NCI-H146 treated with DMSO at 0.1 percent for 48 hours (cell line): Measurements from ENCODE around the gene LYG2.
"Not testable (repeated sequence)": the region's sequence is repeated elsewhere in the genome, so short reads cannot be mapped to it uniquely, and the experiment has no call there.

Experiments
- DNase-seq: peaks from one replicate; lab custom pipeline; 2025; ENCODE audit not compliant: unreplicated experiment; lab: John Stamatoyannopoulos, UW

LYG2 gene, protein sequence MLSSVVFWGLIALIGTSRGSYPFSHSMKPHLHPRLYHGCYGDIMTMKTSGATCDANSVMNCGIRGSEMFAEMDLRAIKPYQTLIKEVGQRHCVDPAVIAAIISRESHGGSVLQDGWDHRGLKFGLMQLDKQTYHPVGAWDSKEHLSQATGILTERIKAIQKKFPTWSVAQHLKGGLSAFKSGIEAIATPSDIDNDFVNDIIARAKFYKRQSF

DNA sequence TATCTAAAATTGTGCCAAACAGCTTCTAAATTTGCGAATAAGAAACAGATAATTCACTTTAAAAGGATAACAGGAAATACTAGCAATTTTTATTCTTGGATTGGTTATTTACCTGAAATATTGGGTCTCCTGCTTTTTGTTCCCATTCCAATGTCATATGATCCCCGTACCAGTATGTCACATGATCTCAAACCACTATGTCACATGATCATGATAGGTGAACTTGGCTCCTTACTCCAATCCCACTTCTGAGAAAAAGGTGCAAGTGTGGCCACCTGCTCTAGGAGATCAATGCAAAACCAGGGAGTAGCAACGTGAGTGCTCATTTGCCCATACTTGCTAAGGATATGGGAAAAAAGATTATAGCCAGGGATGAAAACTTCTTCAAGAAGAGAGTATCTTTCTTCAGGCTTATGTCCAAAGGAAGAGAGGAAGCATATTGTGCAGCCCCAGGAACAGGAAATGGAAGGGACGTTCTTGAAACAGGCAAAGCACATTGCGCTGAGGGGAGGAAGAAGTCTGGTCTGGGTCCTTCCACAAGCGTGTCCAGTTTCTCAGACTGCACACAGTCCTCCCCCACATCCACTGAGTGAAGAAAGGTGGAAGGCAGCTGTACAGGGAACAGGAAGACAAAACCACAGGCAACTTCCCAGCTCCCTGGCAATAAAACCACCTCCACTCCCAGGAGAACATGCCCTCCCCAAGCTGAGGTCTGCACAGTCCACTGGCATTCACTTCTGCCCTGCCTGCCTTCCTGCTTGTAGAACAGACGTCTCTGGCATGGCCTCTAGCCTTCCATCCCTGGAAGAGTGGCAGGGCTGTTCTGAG, at the start of gene LYG2:
LYG2 (minus strand) TSS at position 176 of the 828 bp plus-strand sequence. CDS start 1,406 bp downstream, outside the sequence.
- no peak for DNase-seq

DNA sequence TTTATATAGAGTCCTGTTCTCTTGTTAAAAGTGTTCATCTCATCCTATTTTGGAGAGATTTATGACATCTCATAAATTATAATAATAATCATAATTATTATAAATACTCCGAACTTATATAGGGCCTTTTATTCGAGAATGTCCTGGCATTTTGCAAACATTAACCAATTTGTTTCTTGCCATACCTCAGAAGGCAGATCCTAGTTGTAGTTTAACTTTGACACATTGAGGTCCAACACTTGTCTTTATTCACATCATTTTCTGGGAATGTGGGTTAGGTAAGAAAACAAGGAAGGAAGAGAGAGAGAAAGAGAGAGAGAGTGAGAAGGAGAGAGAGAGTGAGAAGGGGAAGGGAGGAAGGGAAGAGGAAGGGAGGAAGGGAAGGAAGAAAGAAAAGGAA, 45.6 kb upstream of the LYG2 start, which contains the start of gene LYG1:
LYG1 (minus strand) TSS at position 101 of the 400 bp plus-strand sequence. CDS start 5,527 bp downstream, outside the sequence.
- not testable (repeated sequence) for DNase-seq

DNA sequence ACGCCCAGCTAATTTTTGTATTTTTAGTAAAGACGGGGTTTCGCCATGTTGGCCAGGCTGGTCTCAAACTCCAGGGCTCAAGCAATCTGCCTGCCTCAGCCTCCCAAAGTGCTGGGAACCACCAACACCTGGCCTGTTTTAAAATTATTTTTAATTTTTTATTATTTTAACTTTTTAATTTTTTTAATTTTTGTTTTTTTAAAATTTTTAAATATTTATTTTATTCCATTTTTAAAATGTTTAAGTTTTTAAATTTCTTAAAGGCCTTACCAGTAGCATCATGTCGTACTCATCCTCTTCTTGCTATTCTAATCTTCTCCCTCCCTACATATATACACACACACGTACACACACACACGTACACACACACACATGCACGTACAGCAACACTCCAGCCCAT, 44.1 kb upstream of the LYG2 start:
- no peak for DNase-seq

DNA sequence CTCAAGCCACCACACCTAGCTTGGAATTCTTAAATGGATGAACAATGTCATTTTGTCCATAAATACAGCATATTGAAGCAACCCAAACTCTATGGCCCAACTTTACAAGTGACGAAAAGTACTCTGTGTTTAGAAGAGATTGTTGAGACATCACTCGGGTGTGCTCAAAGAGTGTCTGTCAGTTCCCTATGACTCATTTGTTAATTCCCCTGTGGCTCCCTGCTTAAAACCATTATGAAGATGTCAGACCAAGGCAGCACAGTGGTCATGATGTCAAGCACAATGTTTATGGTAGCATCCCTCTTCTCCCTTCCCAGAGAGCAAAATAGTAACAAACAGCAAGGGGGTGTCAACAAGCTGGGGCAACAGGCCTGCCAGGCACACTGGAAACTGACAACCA, 42.5 kb upstream of the LYG2 start:
- DNase-seq = no peak

DNA sequence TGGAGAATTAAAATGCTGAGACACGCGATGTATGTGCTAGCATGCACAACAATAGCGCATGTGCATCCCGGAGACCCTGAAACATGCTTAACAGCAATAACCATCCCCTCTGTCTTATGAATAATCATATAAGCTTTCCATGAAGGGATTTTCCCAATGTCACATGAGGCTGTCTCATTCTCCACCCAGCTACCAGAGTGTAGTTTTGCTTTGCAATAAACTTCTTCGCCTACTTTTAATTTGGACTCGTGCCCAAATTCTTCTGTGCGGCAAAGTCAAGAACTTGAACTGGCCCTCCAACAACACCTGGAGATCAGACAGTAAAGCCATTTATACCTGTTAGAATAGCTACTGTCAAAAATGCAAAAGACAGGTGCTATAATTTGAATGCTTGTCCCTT, 30.1 kb upstream of the LYG2 start:
- no peak for DNase-seq

DNA sequence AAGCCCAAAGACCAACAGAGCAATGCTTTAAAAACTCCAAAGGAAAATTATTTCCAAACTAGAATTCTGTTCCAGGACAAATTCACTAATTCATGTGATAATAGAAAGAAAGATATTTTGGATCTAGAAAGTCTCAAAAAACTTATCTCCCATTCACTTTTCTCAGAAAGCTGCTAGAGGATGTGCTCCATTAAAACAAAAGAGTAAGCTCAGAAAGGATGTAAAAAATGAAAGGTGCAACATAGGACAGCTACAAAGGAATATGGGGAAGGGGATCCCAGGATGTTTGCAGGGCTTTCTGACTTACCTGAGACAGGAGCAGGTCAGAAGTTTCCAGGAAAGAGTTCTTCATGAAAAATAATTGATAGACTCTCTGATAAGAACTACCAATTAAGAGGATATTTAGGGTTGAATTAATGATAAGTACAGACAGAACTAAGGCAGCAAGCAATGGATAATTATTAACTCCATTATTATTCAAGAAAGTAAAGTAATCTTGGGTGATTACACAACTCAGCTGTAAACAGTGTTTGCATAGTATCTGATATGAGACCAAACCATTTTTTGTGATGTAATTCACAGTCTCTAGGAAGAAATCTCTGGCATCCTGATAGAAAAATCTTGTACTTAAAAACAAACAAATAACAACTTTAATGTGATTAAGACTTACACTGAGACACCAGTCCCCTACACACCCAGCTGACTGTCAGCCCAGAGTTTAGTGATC, 24.7 kb upstream of the LYG2 start:
- no peak for DNase-seq

DNA sequence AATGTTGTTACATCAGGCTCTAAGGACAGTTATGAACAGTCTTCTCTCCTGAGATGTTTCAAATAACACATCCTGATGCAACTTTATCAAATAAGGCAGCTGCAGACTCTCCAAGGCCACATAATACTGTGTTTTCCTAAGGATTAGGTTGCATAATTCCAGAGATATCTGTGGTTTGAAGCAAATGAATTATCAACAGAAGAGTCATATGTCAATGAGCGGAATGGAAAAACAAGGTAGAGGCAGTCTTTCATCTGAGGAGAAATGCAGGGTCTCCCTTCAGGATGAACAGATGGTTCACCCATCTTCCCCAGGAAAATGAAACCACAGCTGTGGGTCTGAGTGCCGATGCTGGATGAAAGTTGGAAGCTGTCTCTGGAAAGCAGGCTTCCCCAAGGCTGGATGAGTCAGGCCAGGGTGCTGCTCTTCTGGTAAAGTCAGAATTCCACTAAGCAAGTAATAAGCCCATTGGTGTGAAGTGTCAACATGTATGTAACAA, 23.4 kb upstream of the LYG2 start:
- DNase-seq = no peak

DNA sequence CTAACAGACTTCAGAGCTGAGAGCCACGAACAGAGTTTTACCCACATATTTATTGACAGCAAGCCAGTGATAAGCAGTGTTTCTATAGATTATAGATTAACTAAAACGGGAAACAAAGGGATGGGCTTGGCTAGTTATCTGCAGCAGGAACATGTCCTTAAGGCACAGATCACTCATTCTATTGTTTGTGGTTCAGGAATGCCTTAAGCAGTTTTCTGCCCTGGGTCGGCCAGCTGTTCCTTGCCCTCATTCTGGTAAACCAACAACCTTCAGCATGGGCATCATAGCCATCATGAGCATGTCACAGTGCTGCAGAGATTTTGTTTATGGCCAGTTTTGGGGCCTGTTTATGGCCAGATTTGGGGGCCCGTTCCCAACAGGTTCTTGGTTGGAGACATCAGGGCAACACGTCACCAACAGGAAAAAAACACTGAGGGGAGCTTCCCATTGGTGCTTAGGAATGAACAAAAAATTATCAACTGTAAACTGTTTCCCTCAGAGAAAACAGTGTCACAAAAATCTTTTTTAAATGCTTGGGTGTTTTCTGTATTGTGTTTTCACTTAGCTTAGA, 22.8 kb upstream of the LYG2 start:
- not testable (repeated sequence) for DNase-seq

DNA sequence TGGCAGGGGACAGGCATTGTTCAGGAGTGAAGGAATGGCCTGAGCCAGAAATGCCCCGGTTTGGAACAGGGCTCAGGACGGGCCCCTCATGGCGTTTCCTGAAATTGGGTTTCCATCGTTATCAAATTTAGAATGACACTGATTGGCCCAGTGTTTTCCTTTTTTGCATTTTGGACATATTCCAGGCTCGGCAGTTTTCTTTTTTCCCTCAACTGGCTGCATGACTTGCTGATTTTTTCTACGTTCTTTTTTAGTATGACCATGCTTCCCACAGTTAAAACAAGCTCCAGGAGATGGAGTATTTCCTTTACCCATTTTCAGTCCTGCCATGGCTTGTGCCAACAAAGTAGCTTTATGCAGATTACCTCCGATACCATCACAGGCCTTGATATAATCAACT, 20.4 kb upstream of the LYG2 start:
- no peak for DNase-seq

DNA sequence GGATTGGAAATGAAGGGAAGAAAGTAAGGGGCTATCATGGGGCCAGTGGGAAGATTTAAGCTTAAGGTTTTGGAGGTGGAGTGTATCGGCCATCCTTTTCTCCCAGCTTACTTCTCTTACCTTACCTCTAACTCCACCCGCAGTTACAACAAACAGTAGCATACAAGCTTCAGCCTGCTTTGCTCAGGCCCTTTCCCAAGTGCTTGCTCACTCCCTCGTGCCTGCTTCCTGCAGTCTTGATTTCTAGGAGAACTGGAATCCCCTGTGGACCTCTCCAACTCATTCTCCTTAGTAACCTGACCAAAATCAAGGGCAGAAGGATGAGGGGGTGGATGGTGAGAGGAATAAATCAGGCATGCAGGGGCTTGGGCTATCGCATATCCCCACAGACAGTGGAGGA, 5.8 kb upstream of the LYG2 start:
- no peak for DNase-seq

DNA sequence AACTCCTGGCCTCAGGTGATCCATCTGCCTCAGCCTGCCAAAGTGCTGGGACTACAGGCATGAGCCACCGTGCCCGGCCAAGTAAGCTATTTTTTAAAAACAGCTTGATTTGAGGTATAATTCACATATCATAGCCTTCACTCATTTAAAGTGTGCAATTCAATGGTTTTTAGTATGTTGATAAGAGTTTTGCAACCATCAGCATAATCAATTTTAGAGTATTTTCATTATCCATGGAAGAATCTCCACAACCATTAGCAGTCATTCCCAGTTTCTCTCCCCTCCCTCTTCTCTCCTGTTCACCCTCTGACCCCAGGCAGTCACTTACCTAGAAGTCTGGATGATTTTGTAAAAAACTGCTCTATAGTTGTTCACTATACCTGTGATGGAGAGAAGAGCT, 4.7 kb upstream of the LYG2 start:
- DNase-seq = no peak

DNA sequence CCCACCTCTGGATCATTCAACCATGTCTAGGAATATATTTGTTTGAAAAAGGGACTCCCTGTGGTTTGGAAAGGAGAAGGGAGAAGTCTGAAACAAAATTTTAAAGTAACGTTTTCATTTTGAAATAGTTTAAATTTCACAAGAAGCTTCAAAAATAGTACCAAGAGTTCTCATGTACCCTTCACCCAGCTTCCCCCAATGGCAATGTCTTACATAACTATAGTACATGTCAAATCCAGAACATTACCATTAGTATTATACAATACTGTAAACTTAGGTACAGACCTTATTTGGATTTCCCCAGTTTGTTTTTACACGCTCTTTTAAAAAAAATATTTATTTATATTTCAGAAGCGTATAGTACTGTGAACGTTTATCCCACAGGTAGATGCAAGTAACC, 4.0 kb upstream of the LYG2 start:
- no peak for DNase-seq

DNA sequence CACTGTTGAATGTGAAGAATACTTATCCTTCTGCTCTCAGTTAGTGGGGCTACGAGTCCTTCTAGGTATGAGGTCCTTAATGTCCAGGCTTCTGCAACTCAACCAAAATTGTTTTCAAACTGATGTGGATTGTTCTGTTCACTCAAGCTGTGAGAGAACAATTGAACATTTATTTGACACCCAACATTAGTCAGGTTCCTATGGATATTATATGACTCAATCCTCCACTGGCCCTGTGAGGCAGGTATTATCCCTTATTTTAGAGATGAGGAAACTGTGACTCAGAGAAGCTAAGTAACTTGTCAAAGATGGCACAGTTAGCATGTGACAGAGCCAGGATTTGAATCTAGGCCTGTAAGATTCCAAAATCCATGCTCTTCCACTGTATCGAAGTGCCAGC, 1.2 kb upstream of the LYG2 start:
- DNase-seq = no peak

DNA sequence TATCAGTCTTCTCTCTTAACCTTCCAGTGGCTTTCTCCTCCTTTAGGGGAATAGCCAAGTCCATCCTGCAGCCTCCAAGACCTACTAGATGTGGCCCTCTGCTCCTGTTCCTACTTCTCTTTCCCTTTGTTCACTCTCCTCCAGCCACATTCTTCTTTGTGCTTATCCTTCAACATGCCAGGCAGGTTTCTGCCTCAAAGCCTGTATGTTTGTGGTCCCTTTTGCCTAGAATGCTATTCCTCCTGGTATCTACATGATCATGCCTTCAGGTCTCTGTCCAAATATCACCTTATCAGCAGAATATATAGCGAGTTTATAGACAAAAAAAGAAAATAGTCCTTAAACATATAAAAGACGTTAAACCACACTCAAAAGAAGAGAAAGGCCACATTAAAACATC, 5.5 kb downstream of the LYG2 start:
- no peak for DNase-seq

DNA sequence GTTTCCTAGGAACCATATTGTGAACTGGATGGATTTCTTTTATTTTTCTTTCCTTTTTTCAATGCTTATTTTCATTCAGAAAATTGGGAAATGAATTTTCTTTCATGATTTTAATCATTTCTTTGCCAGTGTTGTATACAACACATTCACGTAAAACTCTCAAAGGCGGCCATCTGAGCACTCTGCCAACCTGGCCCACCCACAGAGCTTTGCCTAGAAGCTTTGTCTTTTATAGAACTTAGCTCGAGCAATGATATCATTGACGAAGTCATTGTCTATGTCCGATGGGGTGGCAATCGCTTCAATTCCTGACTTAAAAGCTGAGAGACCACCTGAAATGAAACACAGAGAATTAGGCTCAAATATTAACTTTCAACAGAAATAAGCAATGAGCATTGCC, 13.3 kb downstream of the LYG2 start:
- no peak for DNase-seq

DNA sequence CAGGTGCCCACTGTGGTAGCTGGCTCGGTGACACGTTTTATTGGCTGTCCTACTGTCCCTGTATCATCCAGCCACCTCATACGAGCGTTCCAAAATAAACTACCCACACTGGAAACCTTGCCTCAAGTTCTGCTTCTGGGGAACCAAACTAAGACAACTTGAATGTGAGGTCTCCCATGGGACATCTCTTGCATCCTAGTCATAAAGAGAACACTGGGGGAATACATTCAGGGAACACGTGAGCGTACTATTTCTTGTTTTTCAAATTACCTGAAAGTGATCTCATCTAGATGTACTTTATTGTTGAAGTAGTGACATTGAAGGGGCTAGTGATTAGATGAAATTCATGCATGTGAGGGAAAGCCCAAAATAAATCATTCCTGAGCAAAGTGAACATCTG, 15.0 kb downstream of the LYG2 start:
- DNase-seq = no peak

DNA sequence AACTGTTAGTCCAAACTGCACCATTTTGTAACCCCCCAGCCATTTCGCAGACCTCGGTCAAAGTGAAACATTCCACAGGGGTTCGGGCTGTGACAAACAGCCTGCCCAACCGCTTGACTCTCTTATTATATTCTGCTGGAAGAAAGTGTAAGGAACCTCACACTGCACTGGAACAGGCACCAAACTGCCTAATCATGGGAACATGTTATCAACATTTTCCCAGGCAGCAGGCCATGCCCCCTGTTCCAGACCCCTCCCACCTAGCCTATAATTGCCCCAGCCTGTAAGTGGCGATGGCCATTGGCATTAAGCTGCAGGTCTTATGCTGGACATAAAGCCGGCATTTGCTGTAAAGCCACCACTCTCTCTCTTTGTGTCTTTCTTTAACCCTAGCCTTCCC, 16.9 kb downstream of the LYG2 start:
- DNase-seq = no peak

DNA sequence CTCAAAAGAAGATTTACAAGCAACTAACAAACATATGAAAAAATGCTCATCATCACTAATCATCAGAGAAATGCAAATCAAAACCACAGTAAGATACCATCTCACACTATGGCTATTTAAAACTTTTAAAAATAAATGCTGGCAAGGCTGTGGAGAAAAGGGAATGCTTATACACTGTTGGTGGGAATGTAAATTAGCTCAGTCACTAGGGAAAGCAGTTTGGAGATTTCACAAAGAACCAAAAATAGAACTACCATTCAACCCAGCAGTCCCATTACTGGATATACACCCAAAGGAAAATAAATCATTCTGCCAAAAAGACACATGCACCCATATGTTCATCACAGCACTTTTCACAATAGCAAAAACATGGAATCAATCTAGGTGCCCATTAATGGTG, 22.3 kb downstream of the LYG2 start:
- not testable (repeated sequence) for DNase-seq

DNA sequence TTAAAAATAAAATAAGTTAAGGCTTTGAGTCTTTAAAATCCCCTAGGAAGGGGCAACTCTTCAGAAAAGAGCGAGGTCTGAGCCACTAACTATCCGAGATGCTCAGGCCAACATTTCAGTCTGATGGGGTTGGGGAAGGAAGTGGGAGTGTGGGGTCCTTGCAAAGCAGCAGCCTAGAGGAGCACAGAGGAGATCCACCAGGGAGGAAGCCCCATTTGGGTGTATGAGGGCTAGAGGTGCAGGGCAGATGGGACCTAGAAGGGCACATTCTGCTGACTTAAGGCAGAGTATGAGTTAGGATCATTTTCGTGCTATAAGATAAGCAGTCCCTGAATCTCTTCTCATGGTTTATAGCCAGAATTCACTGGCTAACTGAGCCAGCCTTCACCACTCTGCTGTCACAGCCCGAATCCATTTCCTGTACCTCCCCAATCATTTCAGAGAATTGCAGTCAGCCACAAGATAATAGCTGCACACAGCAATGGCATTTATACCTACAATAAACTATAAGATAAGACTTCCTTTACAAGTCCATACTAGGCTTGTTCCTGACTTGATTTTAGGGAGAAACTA, 37.5 kb downstream of the LYG2 start:
- no peak for DNase-seq

DNA sequence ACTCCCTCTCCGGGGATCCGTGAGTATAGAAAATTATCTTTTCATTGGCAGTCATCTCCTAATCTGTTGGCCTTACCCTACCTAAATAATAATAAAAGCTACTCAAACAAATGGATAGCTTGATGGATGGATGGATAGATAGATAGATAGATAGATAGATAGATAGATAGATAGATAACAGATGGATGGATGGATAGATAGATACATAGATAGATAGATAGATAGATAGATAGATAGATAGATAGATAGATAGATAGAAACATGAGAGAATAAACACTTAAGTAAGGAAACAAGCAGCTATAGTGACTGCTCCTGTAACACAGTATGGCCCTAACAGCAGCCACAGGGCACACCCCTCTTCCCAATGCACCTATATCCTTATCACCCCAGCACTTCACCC, 39.4 kb downstream of the LYG2 start:
- DNase-seq = no peak

DNA sequence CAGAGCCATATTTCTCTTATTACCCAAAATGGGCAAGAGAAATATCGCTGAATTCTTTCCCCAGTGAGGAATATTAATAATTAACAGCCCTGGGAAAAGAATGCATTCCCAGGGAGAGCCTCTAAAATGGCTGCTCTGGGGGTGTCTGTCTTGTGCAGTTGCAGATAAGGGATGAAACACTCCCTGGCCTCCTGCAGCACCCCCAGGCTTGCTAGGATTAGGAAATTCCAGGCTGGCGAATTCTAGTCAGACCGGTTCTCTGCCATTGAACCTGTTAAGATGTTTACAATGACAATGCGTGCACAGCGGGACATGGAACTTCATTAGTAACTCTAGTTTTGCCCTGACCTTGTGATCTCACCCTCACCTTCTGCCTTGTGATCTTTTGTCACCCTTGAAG, 50.0 kb downstream of the LYG2 start:
- no peak for DNase-seq
